ENCODE data around the gene CATSPER1. TPM values are rescaled to one million over a fixed set of nuclear protein-coding genes. Genes with fewer than 3 reads are reported as not detected.

CATSPER1 gene
- total and polyA plus RNA-seq, 2 of the 13 experiments (the other 11 are each of a cell fraction or from before 2014, with no cell fraction given): 0.17 TPM; not detected in 1

DNA sequence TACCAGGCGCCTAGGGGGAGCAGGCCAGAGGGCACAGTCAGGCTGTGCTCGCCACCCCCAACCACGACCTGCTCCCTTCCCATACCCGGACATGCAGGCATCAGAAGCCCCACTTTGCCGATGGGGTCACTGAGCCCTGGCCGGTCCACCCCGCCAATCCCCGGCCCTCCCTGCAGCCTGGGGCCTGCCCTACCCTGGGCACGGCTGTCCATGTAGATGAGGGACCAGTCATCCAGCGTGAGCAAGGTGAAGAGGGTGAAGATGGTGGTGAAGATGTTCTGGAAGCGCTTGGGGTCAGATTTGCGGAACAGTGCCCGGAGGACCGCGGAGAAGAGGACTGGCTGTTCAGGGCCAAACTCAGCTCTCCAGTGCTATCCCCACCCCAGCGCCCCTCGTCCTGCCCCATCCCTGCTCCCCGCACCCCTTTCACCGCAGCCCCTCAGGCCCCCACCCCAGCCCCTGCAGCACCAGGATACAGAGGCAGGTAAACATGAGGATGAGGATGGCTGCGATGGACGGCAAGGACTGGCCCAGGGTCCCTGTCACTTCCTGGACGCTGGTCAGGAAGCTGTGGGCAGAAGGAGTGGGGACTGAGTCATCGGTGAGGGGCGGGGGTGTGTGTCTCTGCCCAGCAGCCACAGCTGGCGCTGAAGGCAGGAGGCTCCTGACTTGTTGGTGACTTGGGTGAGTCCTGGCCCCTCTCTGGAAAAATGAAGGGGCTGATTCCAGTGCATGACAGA, 5.5 kb downstream of the CATSPER1 start (continued):
- TF ChIP-seq, protein P1, sequence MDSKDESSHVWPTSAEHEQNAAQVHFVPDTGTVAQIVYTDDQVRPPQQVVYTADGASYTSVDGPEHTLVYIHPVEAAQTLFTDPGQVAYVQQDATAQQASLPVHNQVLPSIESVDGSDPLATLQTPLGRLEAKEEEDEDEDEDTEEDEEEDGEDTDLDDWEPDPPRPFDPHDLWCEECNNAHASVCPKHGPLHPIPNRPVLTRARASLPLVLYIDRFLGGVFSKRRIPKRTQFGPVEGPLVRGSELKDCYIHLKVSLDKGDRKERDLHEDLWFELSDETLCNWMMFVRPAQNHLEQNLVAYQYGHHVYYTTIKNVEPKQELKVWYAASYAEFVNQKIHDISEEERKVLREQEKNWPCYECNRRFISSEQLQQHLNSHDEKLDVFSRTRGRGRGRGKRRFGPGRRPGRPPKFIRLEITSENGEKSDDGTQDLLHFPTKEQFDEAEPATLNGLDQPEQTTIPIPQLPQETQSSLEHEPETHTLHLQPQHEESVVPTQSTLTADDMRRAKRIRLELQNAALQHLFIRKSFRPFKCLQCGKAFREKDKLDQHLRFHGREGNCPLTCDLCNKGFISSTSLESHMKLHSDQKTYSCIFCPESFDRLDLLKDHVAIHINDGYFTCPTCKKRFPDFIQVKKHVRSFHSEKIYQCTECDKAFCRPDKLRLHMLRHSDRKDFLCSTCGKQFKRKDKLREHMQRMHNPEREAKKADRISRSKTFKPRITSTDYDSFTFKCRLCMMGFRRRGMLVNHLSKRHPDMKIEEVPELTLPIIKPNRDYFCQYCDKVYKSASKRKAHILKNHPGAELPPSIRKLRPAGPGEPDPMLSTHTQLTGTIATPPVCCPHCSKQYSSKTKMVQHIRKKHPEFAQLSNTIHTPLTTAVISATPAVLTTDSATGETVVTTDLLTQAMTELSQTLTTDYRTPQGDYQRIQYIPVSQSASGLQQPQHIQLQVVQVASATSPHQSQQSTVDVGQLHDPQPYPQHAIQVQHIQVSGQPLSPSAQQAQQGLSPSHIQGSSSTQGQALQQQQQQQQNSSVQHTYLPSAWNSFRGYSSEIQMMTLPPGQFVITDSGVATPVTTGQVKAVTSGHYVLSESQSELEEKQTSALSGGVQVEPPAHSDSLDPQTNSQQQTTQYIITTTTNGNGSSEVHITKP (CRISPR knock-in tag; IDR thresholded peaks at IDR 0.05; ENCODE audit: low read depth): peak; percentile 42; the same call in 1 of the 2 replicates
- TF ChIP-seq DNMT3B (CRISPR knock-in tag; conservative IDR thresholded peaks at IDR 0.05): no peak
- peak; percentile 58 for TF ChIP-seq SAP130 (CRISPR knock-in tag; IDR thresholded peaks at IDR 0.05; ENCODE audit: low read depth)
- no peak for TF ChIP-seq HHEX (CRISPR knock-in tag; IDR thresholded peaks at IDR 0.05)
- TF ChIP-seq, protein P2, sequence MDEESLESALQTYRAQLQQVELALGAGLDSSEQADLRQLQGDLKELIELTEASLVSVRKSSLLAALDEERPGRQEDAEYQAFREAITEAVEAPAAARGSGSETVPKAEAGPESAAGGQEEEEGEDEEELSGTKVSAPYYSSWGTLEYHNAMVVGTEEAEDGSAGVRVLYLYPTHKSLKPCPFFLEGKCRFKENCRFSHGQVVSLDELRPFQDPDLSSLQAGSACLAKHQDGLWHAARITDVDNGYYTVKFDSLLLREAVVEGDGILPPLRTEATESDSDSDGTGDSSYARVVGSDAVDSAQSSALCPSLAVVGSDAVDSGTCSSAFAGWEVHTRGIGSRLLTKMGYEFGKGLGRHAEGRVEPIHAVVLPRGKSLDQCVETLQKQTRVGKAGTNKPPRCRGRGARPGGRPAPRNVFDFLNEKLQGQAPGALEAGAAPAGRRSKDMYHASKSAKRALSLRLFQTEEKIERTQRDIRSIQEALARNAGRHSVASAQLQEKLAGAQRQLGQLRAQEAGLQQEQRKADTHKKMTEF (CRISPR knock-in tag; IDR thresholded peaks at IDR 0.05): no peak
- TF ChIP-seq NCOA5 (CRISPR knock-in tag; IDR thresholded peaks at IDR 0.05): no peak
- peak; percentile 40; the same call in 1 of the 2 replicates for TF ChIP-seq JUN (CRISPR knock-in tag; IDR thresholded peaks at IDR 0.05)
- TF ChIP-seq, protein P3, sequence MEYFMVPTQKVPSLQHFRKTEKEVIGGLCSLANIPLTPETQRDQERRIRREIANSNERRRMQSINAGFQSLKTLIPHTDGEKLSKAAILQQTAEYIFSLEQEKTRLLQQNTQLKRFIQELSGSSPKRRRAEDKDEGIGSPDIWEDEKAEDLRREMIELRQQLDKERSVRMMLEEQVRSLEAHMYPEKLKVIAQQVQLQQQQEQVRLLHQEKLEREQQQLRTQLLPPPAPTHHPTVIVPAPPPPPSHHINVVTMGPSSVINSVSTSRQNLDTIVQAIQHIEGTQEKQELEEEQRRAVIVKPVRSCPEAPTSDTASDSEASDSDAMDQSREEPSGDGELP (IDR thresholded peaks at IDR 0.05; ENCODE audit: borderline replicate concordance, low read depth): peak; percentile 22; the same call in 1 of the 2 replicates
- no peak for TF ChIP-seq MATR3 (CRISPR knock-in tag; IDR thresholded peaks at IDR 0.05)
- peak; percentile 22; the same call in 1 of the 2 replicates for TF ChIP-seq GABPA (IDR thresholded peaks at IDR 0.05; ENCODE audit: low read depth, low read length)
- peak; percentile 37 for TF ChIP-seq GABPA (CRISPR knock-in tag; IDR thresholded peaks at IDR 0.05; ENCODE audit: low read depth)
- TF ChIP-seq ZNF780A (CRISPR knock-in tag; IDR thresholded peaks at IDR 0.05): no peak
- TF ChIP-seq, protein P4, sequence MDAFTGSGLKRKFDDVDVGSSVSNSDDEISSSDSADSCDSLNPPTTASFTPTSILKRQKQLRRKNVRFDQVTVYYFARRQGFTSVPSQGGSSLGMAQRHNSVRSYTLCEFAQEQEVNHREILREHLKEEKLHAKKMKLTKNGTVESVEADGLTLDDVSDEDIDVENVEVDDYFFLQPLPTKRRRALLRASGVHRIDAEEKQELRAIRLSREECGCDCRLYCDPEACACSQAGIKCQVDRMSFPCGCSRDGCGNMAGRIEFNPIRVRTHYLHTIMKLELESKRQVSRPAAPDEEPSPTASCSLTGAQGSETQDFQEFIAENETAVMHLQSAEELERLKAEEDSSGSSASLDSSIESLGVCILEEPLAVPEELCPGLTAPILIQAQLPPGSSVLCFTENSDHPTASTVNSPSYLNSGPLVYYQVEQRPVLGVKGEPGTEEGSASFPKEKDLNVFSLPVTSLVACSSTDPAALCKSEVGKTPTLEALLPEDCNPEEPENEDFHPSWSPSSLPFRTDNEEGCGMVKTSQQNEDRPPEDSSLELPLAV (CRISPR knock-in tag; conservative IDR thresholded peaks at IDR 0.05; ENCODE audit: low read depth): no peak
- no peak for TF ChIP-seq FOXA3 (CRISPR knock-in tag; IDR thresholded peaks at IDR 0.05)
- TF ChIP-seq, protein P5, sequence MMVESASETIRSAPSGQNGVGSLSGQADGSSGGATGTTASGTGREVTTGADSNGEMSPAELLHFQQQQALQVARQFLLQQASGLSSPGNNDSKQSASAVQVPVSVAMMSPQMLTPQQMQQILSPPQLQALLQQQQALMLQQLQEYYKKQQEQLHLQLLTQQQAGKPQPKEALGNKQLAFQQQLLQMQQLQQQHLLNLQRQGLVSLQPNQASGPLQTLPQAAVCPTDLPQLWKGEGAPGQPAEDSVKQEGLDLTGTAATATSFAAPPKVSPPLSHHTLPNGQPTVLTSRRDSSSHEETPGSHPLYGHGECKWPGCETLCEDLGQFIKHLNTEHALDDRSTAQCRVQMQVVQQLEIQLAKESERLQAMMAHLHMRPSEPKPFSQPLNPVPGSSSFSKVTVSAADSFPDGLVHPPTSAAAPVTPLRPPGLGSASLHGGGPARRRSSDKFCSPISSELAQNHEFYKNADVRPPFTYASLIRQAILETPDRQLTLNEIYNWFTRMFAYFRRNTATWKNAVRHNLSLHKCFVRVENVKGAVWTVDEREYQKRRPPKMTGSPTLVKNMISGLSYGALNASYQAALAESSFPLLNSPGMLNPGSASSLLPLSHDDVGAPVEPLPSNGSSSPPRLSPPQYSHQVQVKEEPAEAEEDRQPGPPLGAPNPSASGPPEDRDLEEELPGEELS (CRISPR knock-in tag; IDR thresholded peaks at IDR 0.05): no peak
- TF ChIP-seq, protein P6, sequence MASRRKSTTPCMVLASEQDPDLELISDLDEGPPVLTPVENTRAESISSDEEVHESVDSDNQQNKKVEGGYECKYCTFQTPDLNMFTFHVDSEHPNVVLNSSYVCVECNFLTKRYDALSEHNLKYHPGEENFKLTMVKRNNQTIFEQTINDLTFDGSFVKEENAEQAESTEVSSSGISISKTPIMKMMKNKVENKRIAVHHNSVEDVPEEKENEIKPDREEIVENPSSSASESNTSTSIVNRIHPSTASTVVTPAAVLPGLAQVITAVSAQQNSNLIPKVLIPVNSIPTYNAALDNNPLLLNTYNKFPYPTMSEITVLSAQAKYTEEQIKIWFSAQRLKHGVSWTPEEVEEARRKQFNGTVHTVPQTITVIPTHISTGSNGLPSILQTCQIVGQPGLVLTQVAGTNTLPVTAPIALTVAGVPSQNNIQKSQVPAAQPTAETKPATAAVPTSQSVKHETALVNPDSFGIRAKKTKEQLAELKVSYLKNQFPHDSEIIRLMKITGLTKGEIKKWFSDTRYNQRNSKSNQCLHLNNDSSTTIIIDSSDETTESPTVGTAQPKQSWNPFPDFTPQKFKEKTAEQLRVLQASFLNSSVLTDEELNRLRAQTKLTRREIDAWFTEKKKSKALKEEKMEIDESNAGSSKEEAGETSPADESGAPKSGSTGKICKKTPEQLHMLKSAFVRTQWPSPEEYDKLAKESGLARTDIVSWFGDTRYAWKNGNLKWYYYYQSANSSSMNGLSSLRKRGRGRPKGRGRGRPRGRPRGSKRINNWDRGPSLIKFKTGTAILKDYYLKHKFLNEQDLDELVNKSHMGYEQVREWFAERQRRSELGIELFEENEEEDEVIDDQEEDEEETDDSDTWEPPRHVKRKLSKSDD (CRISPR knock-in tag; IDR thresholded peaks at IDR 0.05; ENCODE audit: low read depth): no peak
- peak; percentile 27; the same call in 1 of the 2 replicates for TF ChIP-seq ETV5 (CRISPR knock-in tag; IDR thresholded peaks at IDR 0.05; ENCODE audit: borderline replicate concordance)
